ENCODE data around the gene NYAP2. TPM values are rescaled to one million over a fixed set of nuclear protein-coding genes. Genes with fewer than 3 reads are reported as not detected.

Gene NYAP2
- total RNA-seq = 0.05 TPM
- long read RNA-seq = 0 reads

- intact Hi-C loops (cut with DNase I) = no loop called here
- DNase-seq (ENCODE audit: low spot score) = no peak
Observed at GRCh38 chr2:225399504-225399903, at the start of gene NYAP2. TSS of gene NYAP2 (plus strand) at chr2:225399710. CDS start at chr2:225408881, 9,171 bp downstream.

GRCh38 chr2:225353579-225354085 lies 45.9 kb upstream of the NYAP2 start:
- no peak for DNase-seq (ENCODE audit: low spot score)
- intact Hi-C loops (cut with DNase I) = no loop called here

GRCh38 chr2:225354281-225354774 lies 45.2 kb upstream of the NYAP2 start:
- intact Hi-C loops (cut with DNase I) = no loop called here
- DNase-seq (ENCODE audit: low spot score) = no peak

- DNase-seq (ENCODE audit: low spot score) = no peak
- intact Hi-C loops (cut with DNase I) = no loop called here
Observed at GRCh38 chr2:225355788-225356187, 43.7 kb upstream of the NYAP2 start.

GRCh38 chr2:225366731-225367130 lies 32.8 kb upstream of the NYAP2 start:
- intact Hi-C loops (cut with DNase I) = no loop called here
- no peak for DNase-seq (ENCODE audit: low spot score)

- intact Hi-C loops (cut with DNase I) = no loop called here
- DNase-seq (ENCODE audit: low spot score) = no peak
Observed at GRCh38 chr2:225367482-225367881, 32.0 kb upstream of the NYAP2 start.

GRCh38 chr2:225378984-225379383 lies 20.5 kb upstream of the NYAP2 start:
- intact Hi-C loops (cut with DNase I) = no loop called here
- DNase-seq (ENCODE audit: low spot score) = no peak

- DNase-seq (ENCODE audit: low spot score) = no peak
Observed at GRCh38 chr2:225379856-225380255, 19.7 kb upstream of the NYAP2 start.

GRCh38 chr2:225381609-225382008 lies 17.9 kb upstream of the NYAP2 start:
- intact Hi-C loops (cut with DNase I) = no loop called here
- DNase-seq (ENCODE audit: low spot score) = no peak

More at GRCh38 chr2:225379856-225380255, 19.7 kb upstream of the NYAP2 start:
- intact Hi-C loops (cut with DNase I) = no loop called here

GRCh38 chr2:225398372-225398771 lies 1.1 kb upstream of the NYAP2 start:
- intact Hi-C loops (cut with DNase I) = no loop called here
- DNase-seq (ENCODE audit: low spot score) = no peak

GRCh38 chr2:225400060-225400511 lies 576 bp downstream of the NYAP2 start:
- intact Hi-C loops (cut with DNase I) = no loop called here
- DNase-seq (ENCODE audit: low spot score) = no peak

- no peak for DNase-seq (ENCODE audit: low spot score)
- intact Hi-C loops (cut with DNase I) = no loop called here
Observed at GRCh38 chr2:225400546-225401400, 1.3 kb downstream of the NYAP2 start.

GRCh38 chr2:225402210-225402776 lies 2.8 kb downstream of the NYAP2 start:
- DNase-seq (ENCODE audit: low spot score) = no peak

GRCh38 chr2:225411452-225411851 lies 11.9 kb downstream of the NYAP2 start:
- intact Hi-C loops (cut with DNase I) = no loop called here
- DNase-seq (ENCODE audit: low spot score) = no peak

More at GRCh38 chr2:225402210-225402776, 2.8 kb downstream of the NYAP2 start:
- intact Hi-C loops (cut with DNase I) = no loop called here

GRCh38 chr2:225413786-225414185 lies 14.3 kb downstream of the NYAP2 start:
- no peak for DNase-seq (ENCODE audit: low spot score)
- intact Hi-C loops (cut with DNase I) = no loop called here

- DNase-seq (ENCODE audit: low spot score) = no peak
- intact Hi-C loops (cut with DNase I) = no loop called here
Observed at GRCh38 chr2:225414902-225415301, 15.4 kb downstream of the NYAP2 start.

GRCh38 chr2:225415341-225415740 lies 15.8 kb downstream of the NYAP2 start:
- intact Hi-C loops (cut with DNase I) = no loop called here
- DNase-seq (ENCODE audit: low spot score) = no peak

- intact Hi-C loops (cut with DNase I) = no loop called here
- DNase-seq (ENCODE audit: low spot score) = no peak
Observed at GRCh38 chr2:225415792-225416191, 16.3 kb downstream of the NYAP2 start.

- intact Hi-C loops (cut with DNase I) = no loop called here
- DNase-seq (ENCODE audit: low spot score) = no peak
Observed at GRCh38 chr2:225416616-225417367, 17.3 kb downstream of the NYAP2 start.

GRCh38 chr2:225419033-225419432 lies 19.5 kb downstream of the NYAP2 start:
- DNase-seq (ENCODE audit: low spot score) = no peak
- intact Hi-C loops (cut with DNase I) = no loop called here

Measured in cardiac septum (tissue), 1 donor.